ENCODE data around the gene FOXP2.

DNA sequence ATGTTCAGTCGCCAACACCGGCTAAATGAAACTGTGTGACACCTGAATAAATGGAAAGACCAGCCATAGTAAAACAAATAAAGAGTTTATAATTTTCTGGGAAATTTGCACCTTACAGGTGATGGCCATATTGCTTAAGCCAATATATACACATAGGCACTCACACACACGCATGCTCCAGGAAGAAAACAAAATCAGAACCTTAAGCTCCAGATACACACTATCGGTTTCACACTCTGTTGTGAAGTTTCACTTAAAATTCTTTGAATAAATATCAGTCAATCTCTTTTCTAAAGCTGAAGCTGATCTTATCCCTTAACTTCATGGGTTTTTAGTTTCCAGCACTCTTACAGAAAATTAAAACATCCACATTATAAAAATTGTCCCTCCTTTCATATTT, 280.6 kb downstream of the FOXP2 start:
- TF ChIP-seq ZNF19 (tag by site-specific recombination; IDR thresholded peaks at IDR 0.05; ENCODE audit: low read depth) (no peak), ZNF501 (tag by site-specific recombination; IDR thresholded peaks at IDR 0.05) (no peak), MYNN (tag by site-specific recombination; IDR thresholded peaks at IDR 0.05; ENCODE audit: borderline replicate concordance) (no peak), YY1 (tag by site-specific recombination; IDR thresholded peaks at IDR 0.05) (no peak), CTCF (tag by site-specific recombination; IDR thresholded peaks at IDR 0.05) (no peak), ZNF146 (tag by site-specific recombination; IDR thresholded peaks at IDR 0.05) (no peak), ZNF24 (tag by site-specific recombination; IDR thresholded peaks at IDR 0.05) (no peak), ZNF555 (tag by site-specific recombination; conservative IDR thresholded peaks at IDR 0.05) (no peak), ZNF292 (tag by site-specific recombination; IDR thresholded peaks at IDR 0.05; ENCODE audit: borderline replicate concordance, low read depth) (no peak)
- TF ChIP-seq, protein P1, sequence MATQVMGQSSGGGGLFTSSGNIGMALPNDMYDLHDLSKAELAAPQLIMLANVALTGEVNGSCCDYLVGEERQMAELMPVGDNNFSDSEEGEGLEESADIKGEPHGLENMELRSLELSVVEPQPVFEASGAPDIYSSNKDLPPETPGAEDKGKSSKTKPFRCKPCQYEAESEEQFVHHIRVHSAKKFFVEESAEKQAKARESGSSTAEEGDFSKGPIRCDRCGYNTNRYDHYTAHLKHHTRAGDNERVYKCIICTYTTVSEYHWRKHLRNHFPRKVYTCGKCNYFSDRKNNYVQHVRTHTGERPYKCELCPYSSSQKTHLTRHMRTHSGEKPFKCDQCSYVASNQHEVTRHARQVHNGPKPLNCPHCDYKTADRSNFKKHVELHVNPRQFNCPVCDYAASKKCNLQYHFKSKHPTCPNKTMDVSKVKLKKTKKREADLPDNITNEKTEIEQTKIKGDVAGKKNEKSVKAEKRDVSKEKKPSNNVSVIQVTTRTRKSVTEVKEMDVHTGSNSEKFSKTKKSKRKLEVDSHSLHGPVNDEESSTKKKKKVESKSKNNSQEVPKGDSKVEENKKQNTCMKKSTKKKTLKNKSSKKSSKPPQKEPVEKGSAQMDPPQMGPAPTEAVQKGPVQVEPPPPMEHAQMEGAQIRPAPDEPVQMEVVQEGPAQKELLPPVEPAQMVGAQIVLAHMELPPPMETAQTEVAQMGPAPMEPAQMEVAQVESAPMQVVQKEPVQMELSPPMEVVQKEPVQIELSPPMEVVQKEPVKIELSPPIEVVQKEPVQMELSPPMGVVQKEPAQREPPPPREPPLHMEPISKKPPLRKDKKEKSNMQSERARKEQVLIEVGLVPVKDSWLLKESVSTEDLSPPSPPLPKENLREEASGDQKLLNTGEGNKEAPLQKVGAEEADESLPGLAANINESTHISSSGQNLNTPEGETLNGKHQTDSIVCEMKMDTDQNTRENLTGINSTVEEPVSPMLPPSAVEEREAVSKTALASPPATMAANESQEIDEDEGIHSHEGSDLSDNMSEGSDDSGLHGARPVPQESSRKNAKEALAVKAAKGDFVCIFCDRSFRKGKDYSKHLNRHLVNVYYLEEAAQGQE (tag by site-specific recombination; IDR thresholded peaks at IDR 0.05) = no peak

Measured in HEK293 (cell line).